Naive thymus-derived CD8-positive, alpha-beta T cell (primary cell): Measurements from ENCODE around the gene VTI1A. TPM values are rescaled to one million over a fixed set of nuclear protein-coding genes. Genes with fewer than 3 reads are reported as not detected.

Source experiments
- ATAC-seq, 2 donors: fragments of 150-1000 bp; cut with Tn5 transposase in 1 of 2; sonication (Bioruptor Pico), chemical (Tn5 transposase) in 1 of 2; 1 replicate in 1 of 2; 2 replicates in 1 of 2; pipeline ENCODE4 v1.10.0; 2021; ENCODE audit warnings: mild to moderate bottlenecking in 2 of 2, moderate library complexity in 2 of 2
- POLR2A ChIA-PET: fragments of 350-600 bp; sonication (Branson Sonifier 250); formaldehyde crosslinking; loops from one replicate; lab custom pipeline; 2021; ENCODE audit warnings: antibody characterized with exemption; lab: Charles Lee
- DNase-seq, 10 donors: peaks; one replicate each; pipeline versions ENCODE4 v3.0.0 to v3.0.0-alpha.2; 2020 to 2022
- H3K27ac Mint-ChIP-seq, 10 donors: one replicate each; pipeline ENCODE4 v1.8.0; 2020 to 2022; ENCODE audit warnings: mild to moderate bottlenecking in 10 of 10, mixed read lengths in 10 of 10, moderate library complexity in 4 of 10, inconsistent platforms in 1 of 10
- H3K27me3 Mint-ChIP-seq, 5 donors: one replicate each; pipeline ENCODE4 v1.8.0; 2021 to 2022; ENCODE audit warnings: mixed read lengths in 5 of 5
- H3K36me3 Mint-ChIP-seq, 3 donors: one replicate each; pipeline ENCODE4 v1.8.0; 2020 to 2022; ENCODE audit warnings: mixed read lengths in 3 of 3, mild to moderate bottlenecking in 2 of 3, inconsistent platforms in 1 of 3
- H3K4me1 Mint-ChIP-seq, 4 donors: one replicate each; pipeline ENCODE4 v1.8.0; 2021 to 2022; ENCODE audit warnings: mixed read lengths in 4 of 4
- H3K4me3 Mint-ChIP-seq, 10 donors: one replicate each; pipeline ENCODE4 v1.8.0; 2020 to 2022; ENCODE audit warnings: mild to moderate bottlenecking in 10 of 10, mixed read lengths in 10 of 10, moderate library complexity in 6 of 10, inconsistent platforms in 1 of 10
- H3K9me3 Mint-ChIP-seq, 9 donors: one replicate each; pipeline ENCODE4 v1.8.0; 2020 to 2022; ENCODE audit warnings: mixed read lengths in 9 of 9, mild to moderate bottlenecking in 3 of 9, inconsistent platforms in 1 of 9, moderate library complexity in 1 of 9
- polyA plus RNA-seq, 3 donors: library from polyadenylated mRNA; unstranded; fragments of 300-500 nt; fragmentation: Illumina TruSeq; gene quantifications; one replicate each; pipeline ENCODE4 v1.2.3, GENCODE V29; 2021
- total RNA-seq, 8 experiments: library from RNA in 2 of 8; stranded (reverse) in 2 of 8; gene quantifications; one replicate each; pipeline ENCODE4 v1.2.3 and lab custom pipeline; 2021 to 2026

The VTI1A gene
- total and polyA plus RNA-seq, 5 experiments from 2014 or later, result 24.4 to 42.7 (median 30.2) TPM

GRCh38 chr10:112698133-112698817, 251.3 kb downstream of the VTI1A start:
- no peak for DNase-seq
- no peak for ATAC-seq
- POLR2A ChIA-PET, result no interaction called here
- H3K27ac Mint-ChIP-seq, result no peak overlapping the region
- no peaks in the 10 kb centered on the region for H3K9me3 Mint-ChIP-seq
- H3K36me3 Mint-ChIP-seq, result peaks cover 7 to 28% (median 26%) of the 10 kb centered on the region in 3 donors
- H3K4me1 Mint-ChIP-seq, result peaks cover 0 to 2% (median 0%) of the 10 kb centered on the region in 4 donors
- no peak overlapping the region for H3K4me3 Mint-ChIP-seq
- no peaks in the 10 kb centered on the region for H3K27me3 Mint-ChIP-seq

GRCh38 chr10:112698818-112699164, 251.8 kb downstream of the VTI1A start:
- Mint-ChIP-seq H3K9me3 (no peaks in the 10 kb centered on the region), H3K4me1 (peaks cover 0 to 2% (median 0%) of the 10 kb centered on the region in 4 donors), H3K4me3 (no peak overlapping the region), H3K36me3 (peaks cover 7 to 28% (median 26%) of the 10 kb centered on the region in 3 donors), H3K27ac (no peak overlapping the region), H3K27me3 (no peaks in the 10 kb centered on the region)
- no peak for DNase-seq
- POLR2A ChIA-PET, result no interaction called here
- no peak for ATAC-seq

GRCh38 chr10:112700215-112700671, 253.2 kb downstream of the VTI1A start:
- Mint-ChIP-seq H3K4me3 (no peak overlapping the region), H3K36me3 (peaks cover 7 to 26% (median 22%) of the 10 kb centered on the region in 3 donors), H3K4me1 (peaks cover 0 to 3% (median 2%) of the 10 kb centered on the region in 4 donors), H3K9me3 (no peaks in the 10 kb centered on the region), H3K27ac (no peak overlapping the region), H3K27me3 (no peaks in the 10 kb centered on the region)
- DNase-seq, result no peak
- POLR2A ChIA-PET, result no interaction called here
- no peak for ATAC-seq

GRCh38 chr10:112701211-112701877, 254.3 kb downstream of the VTI1A start:
- Mint-ChIP-seq H3K36me3 (peaks cover 7 to 26% (median 25%) of the 10 kb centered on the region in 3 donors), H3K27ac (no peak overlapping the region), H3K4me3 (no peak overlapping the region), H3K9me3 (no peaks in the 10 kb centered on the region), H3K4me1 (peaks cover 0 to 11% (median 7%) of the 10 kb centered on the region in 4 donors), H3K27me3 (no peaks in the 10 kb centered on the region)
- DNase-seq, result no peak
- no peak for ATAC-seq
- POLR2A ChIA-PET, result no interaction called here

GRCh38 chr10:112701878-112702255, 254.9 kb downstream of the VTI1A start:
- H3K27me3 Mint-ChIP-seq, result no peaks in the 10 kb centered on the region
- DNase-seq (no peak), ATAC-seq (no peak)
- H3K36me3 Mint-ChIP-seq, result peaks cover 7 to 26% (median 25%) of the 10 kb centered on the region in 3 donors
- H3K4me3 Mint-ChIP-seq, result no peak overlapping the region
- H3K4me1 Mint-ChIP-seq, result peaks cover 0 to 16% (median 10%) of the 10 kb centered on the region in 4 donors
- POLR2A ChIA-PET, result no interaction called here
- no peak overlapping the region for H3K27ac Mint-ChIP-seq
- H3K9me3 Mint-ChIP-seq, result no peaks in the 10 kb centered on the region

GRCh38 chr10:112706577-112706976, 259.6 kb downstream of the VTI1A start:
- POLR2A ChIA-PET, result no interaction called here
- Mint-ChIP-seq H3K9me3 (no peaks in the 10 kb centered on the region), H3K27me3 (no peaks in the 10 kb centered on the region), H3K4me3 (no peak overlapping the region), H3K36me3 (peaks cover 0 to 15% (median 9%) of the 10 kb centered on the region in 3 donors), H3K4me1 (peaks cover 0 to 17% (median 10%) of the 10 kb centered on the region in 4 donors), H3K27ac (peak overlapping the region in 2 of 10 donors; percentile 29 to 30)
- ATAC-seq (peak; percentile 33 to 36), DNase-seq (peak in 1 of 10 donors; percentile 26)

GRCh38 chr10:112708461-112708860, 261.4 kb downstream of the VTI1A start:
- no peak overlapping the region for H3K4me3 Mint-ChIP-seq
- POLR2A ChIA-PET, result no interaction called here
- peaks cover 0 to 13% (median 8%) of the 10 kb centered on the region in 3 donors for H3K36me3 Mint-ChIP-seq
- H3K4me1 Mint-ChIP-seq, result peaks cover 2 to 17% (median 9%) of the 10 kb centered on the region in 4 donors
- no peaks in the 10 kb centered on the region for H3K9me3 Mint-ChIP-seq
- no peaks in the 10 kb centered on the region for H3K27me3 Mint-ChIP-seq
- DNase-seq (no peak), ATAC-seq (no peak)
- no peak overlapping the region for H3K27ac Mint-ChIP-seq

GRCh38 chr10:112710528-112710927, 263.5 kb downstream of the VTI1A start:
- H3K27ac Mint-ChIP-seq, result no peak overlapping the region
- peaks cover 0 to 24% (median 10%) of the 10 kb centered on the region in 3 donors for H3K36me3 Mint-ChIP-seq
- H3K9me3 Mint-ChIP-seq, result no peaks in the 10 kb centered on the region

GRCh38 chr10:112711366-112711765, 264.4 kb downstream of the VTI1A start:
- Mint-ChIP-seq H3K36me3 (peaks cover 0 to 30% (median 10%) of the 10 kb centered on the region in 3 donors), H3K27ac (peak overlapping the region in 1 of 10 donors; percentile 27), H3K9me3 (no peaks in the 10 kb centered on the region), H3K4me1 (peaks cover 2 to 6% (median 3%) of the 10 kb centered on the region in 4 donors), H3K27me3 (no peaks in the 10 kb centered on the region), H3K4me3 (no peak overlapping the region)
- ATAC-seq (no peak), DNase-seq (no peak)
- POLR2A ChIA-PET, result no interaction called here

More at GRCh38 chr10:112710528-112710927, 263.5 kb downstream of the VTI1A start:
- Mint-ChIP-seq H3K4me3 (no peak overlapping the region), H3K27me3 (no peaks in the 10 kb centered on the region), H3K4me1 (peaks cover 2 to 13% (median 6%) of the 10 kb centered on the region in 4 donors)
- ATAC-seq, result no peak
- POLR2A ChIA-PET, result interaction anchor here (0.6 kb wide), 1 partner anchor 435 kb away, joined by 3 read pairs; no protein-coding TSS in a partner anchor
- DNase-seq, result no peak

- DNase-seq (no peak), ATAC-seq (no peak)
- POLR2A ChIA-PET, result no interaction called here
- peaks cover 0 to 2% (median 0%) of the 10 kb centered on the region in 4 donors for H3K4me1 Mint-ChIP-seq
- peaks cover 0 to 30% (median 13%) of the 10 kb centered on the region in 3 donors for H3K36me3 Mint-ChIP-seq
- no peak overlapping the region for H3K4me3 Mint-ChIP-seq
- no peaks in the 10 kb centered on the region for H3K27me3 Mint-ChIP-seq
- H3K9me3 Mint-ChIP-seq, result no peaks in the 10 kb centered on the region
- no peak overlapping the region for H3K27ac Mint-ChIP-seq
These were observed 265.5 kb downstream of the VTI1A start for GRCh38 chr10:112712536-112712935.

- Mint-ChIP-seq H3K27me3 (no peaks in the 10 kb centered on the region), H3K4me3 (no peak overlapping the region), H3K36me3 (peaks cover 0 to 36% (median 16%) of the 10 kb centered on the region in 3 donors), H3K4me1 (peaks cover 0 to 4% (median 0%) of the 10 kb centered on the region in 4 donors), H3K9me3 (no peaks in the 10 kb centered on the region), H3K27ac (no peak overlapping the region)
- ATAC-seq (no peak), DNase-seq (no peak)
- POLR2A ChIA-PET, result interaction anchor here (0.6 kb wide), 1 partner anchor 288 kb away, joined by 3 read pairs; no protein-coding TSS in a partner anchor
These were observed 266.4 kb downstream of the VTI1A start for GRCh38 chr10:112713411-112713810.

- DNase-seq (no peak), ATAC-seq (no peak)
- Mint-ChIP-seq H3K36me3 (peaks cover 0 to 32% (median 16%) of the 10 kb centered on the region in 3 donors), H3K4me3 (no peak overlapping the region), H3K27me3 (no peaks in the 10 kb centered on the region), H3K27ac (no peak overlapping the region), H3K4me1 (peaks cover 0 to 4% (median 0%) of the 10 kb centered on the region in 4 donors), H3K9me3 (no peaks in the 10 kb centered on the region)
- POLR2A ChIA-PET, result interaction anchor here (0.5 kb wide), 1 partner anchor 246 kb away, joined by 4 read pairs; no protein-coding TSS in a partner anchor
These were observed 268.6 kb downstream of the VTI1A start for GRCh38 chr10:112715581-112715980.

GRCh38 chr10:112716076-112716475, 269.1 kb downstream of the VTI1A start:
- Mint-ChIP-seq H3K4me1 (peaks cover 0 to 4% (median 0%) of the 10 kb centered on the region in 4 donors), H3K36me3 (peaks cover 0 to 32% (median 16%) of the 10 kb centered on the region in 3 donors), H3K4me3 (no peak overlapping the region), H3K27me3 (no peaks in the 10 kb centered on the region), H3K27ac (no peak overlapping the region), H3K9me3 (no peaks in the 10 kb centered on the region)
- POLR2A ChIA-PET, result interaction anchor here (0.5 kb wide), 1 partner anchor 245 kb away, joined by 4 read pairs; no protein-coding TSS in a partner anchor
- DNase-seq, result no peak
- ATAC-seq, result no peak
